Left forelimb (tissue), 1 donor: ENCODE data around the gene ULK4.
"Not testable (repeated sequence)": the region's sequence is repeated elsewhere in the genome, so short reads cannot be mapped to it uniquely, and the experiment has no call there.

Source experiments
- DNase-seq: peaks from one replicate; pipeline ENCODE4 v3.0.0-alpha.2; 2018; ENCODE audit warnings: low spot score

The ULK4 gene

GRCh38 chr3:41315126-41315525 is 646.8 kb downstream of the ULK4 start:
- no peak for DNase-seq

- no peak for DNase-seq
These were observed 653.8 kb downstream of the ULK4 start for GRCh38 chr3:41308119-41308518.

- DNase-seq, result no peak
These were observed 654.8 kb downstream of the ULK4 start for GRCh38 chr3:41307065-41307464.

GRCh38 chr3:41304593-41304992 is 657.3 kb downstream of the ULK4 start:
- no peak for DNase-seq

GRCh38 chr3:41302295-41302694 is 659.6 kb downstream of the ULK4 start:
- no peak for DNase-seq

GRCh38 chr3:41301548-41301947 is 660.4 kb downstream of the ULK4 start:
- DNase-seq, result no peak

GRCh38 chr3:41299036-41299435 is 662.9 kb downstream of the ULK4 start:
- DNase-seq, result no peak

GRCh38 chr3:41297750-41298149 is 664.2 kb downstream of the ULK4 start:
- no peak for DNase-seq

GRCh38 chr3:41296556-41296955 is 665.3 kb downstream of the ULK4 start:
- DNase-seq, result no peak

GRCh38 chr3:41295740-41296139 is 666.2 kb downstream of the ULK4 start:
- DNase-seq, result no peak

- DNase-seq, result no peak
These were observed 668.7 kb downstream of the ULK4 start for GRCh38 chr3:41293169-41293681.

GRCh38 chr3:41290736-41291135 is 671.2 kb downstream of the ULK4 start:
- DNase-seq, result no peak

GRCh38 chr3:41290306-41290705 is 671.6 kb downstream of the ULK4 start:
- DNase-seq, result no peak

- DNase-seq, result no peak
These were observed 673.1 kb downstream of the ULK4 start for GRCh38 chr3:41288785-41289184.

- DNase-seq, result no peak
These were observed 675.6 kb downstream of the ULK4 start for GRCh38 chr3:41286305-41286704.

- not testable (repeated sequence) for DNase-seq
These were observed 677.0 kb downstream of the ULK4 start for GRCh38 chr3:41284934-41285333.

- no peak for DNase-seq
These were observed 684.0 kb downstream of the ULK4 start for GRCh38 chr3:41277790-41278465.

GRCh38 chr3:41276191-41276590 is 685.7 kb downstream of the ULK4 start:
- no peak for DNase-seq

- no peak for DNase-seq
These were observed 686.8 kb downstream of the ULK4 start for GRCh38 chr3:41274944-41275668.

- no peak for DNase-seq
These were observed 689.2 kb downstream of the ULK4 start for GRCh38 chr3:41272667-41273066.

- DNase-seq, result no peak
These were observed 693.8 kb downstream of the ULK4 start for GRCh38 chr3:41267975-41268640.

- DNase-seq, result no peak
These were observed 696.1 kb downstream of the ULK4 start for GRCh38 chr3:41265823-41266273.

- no peak for DNase-seq
These were observed 696.8 kb downstream of the ULK4 start for GRCh38 chr3:41265011-41265545.
